Activated naive CD4-positive, alpha-beta T cell treated with anti-CD3 and anti-CD28 coated beads for 36 hours (primary cell): ENCODE data around the gene CYP2W1. TPM values are rescaled to one million over a fixed set of nuclear protein-coding genes. Genes with fewer than 3 reads are reported as not detected.

ENCODE experiments used
- CTCF ChIA-PET: fragments of 350-600 bp; sonication (Branson Sonifier 250); formaldehyde crosslinking; loops from one replicate; lab custom pipeline; 2021; ENCODE audit warnings: antibody characterized with exemption; lab: Charles Lee
- DNase-seq: peaks from one replicate; pipeline ENCODE4 v3.0.0-alpha.2; 2020
- H3K27ac Mint-ChIP-seq: one replicate; pipeline ENCODE4 v1.8.0; 2021; ENCODE audit warnings: mild to moderate bottlenecking, mixed read lengths
- H3K27me3 Mint-ChIP-seq: one replicate; pipeline ENCODE4 v1.8.0; 2021; ENCODE audit warnings: low read depth, mixed read lengths
- H3K36me3 Mint-ChIP-seq: one replicate; pipeline ENCODE4 v1.8.0; 2021; ENCODE audit warnings: low read depth, mixed read lengths
- H3K4me1 Mint-ChIP-seq: one replicate; pipeline ENCODE4 v1.8.0; 2021; ENCODE audit warnings: low read depth, mixed read lengths
- H3K4me3 Mint-ChIP-seq: one replicate; pipeline ENCODE4 v1.8.0; 2021; ENCODE audit warnings: mild to moderate bottlenecking, moderate library complexity, mixed read lengths
- H3K9me3 Mint-ChIP-seq: one replicate; pipeline ENCODE4 v1.8.0; 2021; ENCODE audit warnings: mixed read lengths
- intact Hi-C: fragments of 100-400 bp; cut with micrococcal nuclease; formaldehyde crosslinking; loops from one replicate; pipeline ENCODE4 v1.15.1; 2023
- total RNA-seq, 2 experiments: library from RNA; stranded (reverse); gene quantifications; one replicate each; pipeline ENCODE4 v1.2.3, GENCODE V29; 2021

The CYP2W1 gene
- total RNA-seq, 2 experiments from 2014 or later: not detected

DNA sequence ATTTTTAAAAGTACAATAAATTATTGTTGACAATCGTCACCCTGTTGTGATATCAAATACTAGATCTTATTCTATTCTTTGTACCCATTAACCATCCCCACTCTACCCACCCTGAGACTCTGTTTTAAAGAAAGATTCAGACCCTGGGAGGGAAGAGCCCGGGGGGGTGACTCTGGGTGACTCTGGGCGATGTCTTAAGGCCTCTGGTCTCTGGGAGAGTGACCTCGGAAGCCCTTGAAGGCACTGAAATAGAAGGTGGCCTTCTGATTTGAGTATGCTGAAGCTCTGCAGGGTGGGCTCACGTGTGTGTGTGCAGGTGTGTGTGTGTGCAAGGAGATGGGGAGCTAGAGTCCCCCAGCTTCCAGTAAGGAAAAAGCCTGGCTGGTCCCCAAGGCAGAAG lies 38.2 kb upstream of the CYP2W1 start:
- no peaks in the 10 kb centered on the region for H3K27me3 Mint-ChIP-seq
- intact Hi-C loops: no loop called here
- peaks cover 24% of the 10 kb centered on the region for H3K4me1 Mint-ChIP-seq
- no peak overlapping the region for H3K4me3 Mint-ChIP-seq
- CTCF ChIA-PET: interaction anchor here (0.7 to 1.6 kb wide), 2 partner anchors 9 to 240 kb away, joined by 3 to 4 read pairs; partner anchors contain the start of gene ADAP1
- no peaks in the 10 kb centered on the region for H3K36me3 Mint-ChIP-seq
- no peak overlapping the region for H3K27ac Mint-ChIP-seq
- DNase-seq: no peak
- H3K9me3 Mint-ChIP-seq: peaks cover 9% of the 10 kb centered on the region

DNA sequence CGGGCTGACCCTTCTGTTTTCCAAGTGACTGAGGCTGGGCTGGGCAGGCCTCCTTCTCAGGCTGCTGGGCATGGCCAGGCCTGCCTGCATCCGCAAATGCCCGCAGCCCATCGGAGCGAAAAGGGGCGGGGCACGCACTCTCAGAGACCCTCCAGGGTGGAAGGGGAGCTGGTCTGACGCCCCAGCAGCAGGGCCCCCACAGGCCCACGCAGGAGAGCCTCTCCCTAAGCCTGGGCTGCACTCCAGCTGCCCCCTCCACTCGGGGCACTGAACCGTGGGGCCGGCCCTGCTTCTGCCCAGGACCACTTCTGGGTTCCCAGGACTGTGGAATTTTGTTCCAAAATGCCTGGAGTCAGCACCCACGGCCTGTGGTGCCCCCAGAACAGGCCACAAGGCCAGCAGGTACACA lies 37.8 kb upstream of the CYP2W1 start:
- CTCF ChIA-PET: interaction anchor here (1.6 kb wide), 1 partner anchor 9 kb away, joined by 4 read pairs; the partner anchor contains the start of gene ADAP1
- H3K27ac Mint-ChIP-seq: no peak overlapping the region

DNA sequence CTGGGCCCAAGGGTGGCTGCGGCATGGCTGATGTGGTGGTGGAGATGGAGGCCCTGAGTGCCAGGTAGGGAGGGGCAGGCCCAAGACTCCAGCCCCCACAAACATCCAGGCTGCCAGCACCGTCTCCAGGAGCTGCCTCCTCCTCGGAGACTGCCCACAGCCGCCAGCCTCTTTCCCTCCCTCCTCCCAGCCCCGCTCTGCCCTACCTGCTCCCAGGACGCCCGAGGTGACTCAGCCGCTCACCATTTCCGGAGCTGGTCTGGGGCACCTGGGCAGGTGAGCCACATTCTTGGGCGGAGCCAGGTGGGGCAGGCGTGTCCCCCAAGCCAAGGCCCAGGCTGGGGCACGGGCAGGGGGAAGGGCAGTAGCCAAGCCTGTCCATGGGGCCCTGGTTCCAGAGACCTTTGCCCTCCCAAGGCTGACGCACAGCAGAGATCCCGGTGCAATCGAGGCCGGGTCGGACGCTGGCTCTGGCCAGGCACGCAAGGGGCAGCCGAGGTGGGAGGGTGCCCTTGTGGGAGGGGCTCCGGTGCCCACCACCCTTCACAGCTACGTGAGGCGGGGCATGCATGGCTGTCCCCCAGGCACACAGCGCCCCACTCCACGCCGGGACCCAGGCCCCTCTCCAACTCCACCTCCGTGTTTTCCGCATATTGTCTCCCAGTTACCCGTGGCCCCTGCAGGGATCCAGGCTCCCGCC lies 37.3 kb upstream of the CYP2W1 start:
- no peak overlapping the region for H3K27ac Mint-ChIP-seq
- no peaks in the 10 kb centered on the region for H3K36me3 Mint-ChIP-seq
- peaks cover 14% of the 10 kb centered on the region for H3K4me1 Mint-ChIP-seq
- no peak overlapping the region for H3K4me3 Mint-ChIP-seq
- DNase-seq: no peak
- H3K9me3 Mint-ChIP-seq: peaks cover under 1% of the 10 kb centered on the region
- intact Hi-C loops: no loop called here
- CTCF ChIA-PET: interaction anchor here (1.6 kb wide), 1 partner anchor 8 kb away, joined by 4 read pairs; the partner anchor contains the start of gene ADAP1
- H3K27me3 Mint-ChIP-seq: no peaks in the 10 kb centered on the region

More for the DNA sequence above, 37.8 kb upstream of the CYP2W1 start:
- no peaks in the 10 kb centered on the region for H3K27me3 Mint-ChIP-seq
- intact Hi-C loops: no loop called here
- DNase-seq: no peak
- H3K9me3 Mint-ChIP-seq: peaks cover 5% of the 10 kb centered on the region
- peaks cover 20% of the 10 kb centered on the region for H3K4me1 Mint-ChIP-seq
- H3K4me3 Mint-ChIP-seq: no peak overlapping the region
- no peaks in the 10 kb centered on the region for H3K36me3 Mint-ChIP-seq

DNA sequence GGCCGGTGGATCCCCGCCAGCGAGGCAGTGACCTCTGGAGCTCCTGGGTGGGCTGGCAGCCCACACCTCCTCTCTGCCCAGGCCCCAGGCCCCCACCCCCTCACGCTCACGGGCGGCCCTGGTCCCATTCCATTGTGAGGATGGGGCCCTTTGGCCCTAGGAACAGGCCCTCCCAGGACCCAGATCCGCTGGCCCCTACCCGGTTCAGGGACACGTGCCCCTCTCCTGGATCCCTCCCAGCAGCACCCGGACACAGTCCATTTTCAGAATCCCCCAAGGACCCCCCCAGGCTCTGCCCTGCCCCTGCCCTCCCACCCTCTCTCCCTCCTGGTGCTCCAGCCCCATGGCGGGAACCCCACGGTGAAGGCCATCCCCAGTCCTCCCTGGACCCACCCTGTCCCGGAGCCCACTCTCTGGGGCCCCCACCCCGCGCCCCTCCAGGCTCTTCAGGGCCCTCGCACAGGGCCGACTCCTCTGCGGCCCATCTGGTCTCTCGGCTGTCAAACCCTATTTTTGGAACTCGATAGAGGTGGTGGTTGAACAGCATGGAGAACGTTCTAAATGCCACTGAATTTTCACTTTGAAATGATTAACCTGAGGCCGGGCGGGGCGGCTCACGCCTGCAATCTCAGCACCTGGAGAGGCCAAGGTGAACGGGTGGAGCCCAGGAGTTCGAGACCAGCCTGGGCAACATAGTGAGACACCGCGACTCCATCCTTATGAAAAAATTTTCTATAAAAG lies 36.6 kb upstream of the CYP2W1 start:
- CTCF ChIA-PET: interaction anchor here (0.6 kb wide), 1 partner anchor 34 kb away, joined by 3 read pairs; no protein-coding TSS in a partner anchor
- H3K4me3 Mint-ChIP-seq: no peak overlapping the region
- H3K9me3 Mint-ChIP-seq: no peaks in the 10 kb centered on the region
- intact Hi-C loops: no loop called here
- DNase-seq: no peak
- H3K27me3 Mint-ChIP-seq: no peaks in the 10 kb centered on the region
- H3K36me3 Mint-ChIP-seq: no peaks in the 10 kb centered on the region
- no peak overlapping the region for H3K27ac Mint-ChIP-seq
- H3K4me1 Mint-ChIP-seq: peaks cover 7% of the 10 kb centered on the region

DNA sequence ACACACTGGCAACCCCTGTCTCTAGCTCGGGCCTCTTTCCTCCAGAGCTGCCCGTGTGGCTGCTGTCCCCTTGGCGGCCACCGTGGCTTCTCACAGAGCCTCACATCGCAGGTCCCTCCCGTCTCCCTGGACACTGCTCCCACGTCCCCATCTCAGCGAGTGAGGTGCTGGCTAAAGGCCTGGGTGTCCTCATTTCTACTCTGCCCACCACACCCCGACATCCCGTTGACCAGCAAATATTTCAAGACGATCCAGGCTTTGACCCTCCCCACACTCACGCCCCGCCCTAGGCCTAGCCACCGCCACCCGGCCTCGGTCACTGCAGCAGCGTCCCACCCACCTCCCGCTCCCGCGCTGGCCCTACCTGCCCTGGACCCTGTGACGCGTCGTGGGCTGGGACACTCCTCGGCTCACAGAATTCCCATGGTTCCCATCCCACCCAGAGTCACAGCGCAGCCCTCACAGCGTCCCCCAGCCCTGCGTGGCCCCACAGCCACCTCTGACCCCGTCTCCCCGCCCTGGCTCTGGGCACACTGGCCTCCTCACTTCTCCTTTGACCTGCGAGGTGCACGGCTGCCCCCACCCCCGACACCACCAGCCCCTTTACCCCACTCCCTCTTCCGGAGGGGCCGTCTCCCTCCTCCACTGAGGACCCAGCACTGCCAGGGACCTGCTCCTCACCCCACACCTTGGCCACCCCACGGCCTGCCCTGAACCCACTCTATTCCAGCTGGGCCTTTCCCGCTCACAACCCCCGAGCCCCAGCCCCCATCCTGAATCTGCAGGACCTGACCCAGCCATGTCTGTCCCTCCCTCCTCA lies 35.4 kb upstream of the CYP2W1 start:
- H3K27ac Mint-ChIP-seq: no peak overlapping the region
- no peaks in the 10 kb centered on the region for H3K36me3 Mint-ChIP-seq
- no peaks in the 10 kb centered on the region for H3K4me1 Mint-ChIP-seq
- CTCF ChIA-PET: interaction anchor here (0.6 kb wide), 1 partner anchor 35 kb away, joined by 3 read pairs; no protein-coding TSS in a partner anchor
- DNase-seq: no peak
- intact Hi-C loops: no loop called here
- H3K9me3 Mint-ChIP-seq: no peaks in the 10 kb centered on the region
- no peaks in the 10 kb centered on the region for H3K27me3 Mint-ChIP-seq
- no peak overlapping the region for H3K4me3 Mint-ChIP-seq

DNA sequence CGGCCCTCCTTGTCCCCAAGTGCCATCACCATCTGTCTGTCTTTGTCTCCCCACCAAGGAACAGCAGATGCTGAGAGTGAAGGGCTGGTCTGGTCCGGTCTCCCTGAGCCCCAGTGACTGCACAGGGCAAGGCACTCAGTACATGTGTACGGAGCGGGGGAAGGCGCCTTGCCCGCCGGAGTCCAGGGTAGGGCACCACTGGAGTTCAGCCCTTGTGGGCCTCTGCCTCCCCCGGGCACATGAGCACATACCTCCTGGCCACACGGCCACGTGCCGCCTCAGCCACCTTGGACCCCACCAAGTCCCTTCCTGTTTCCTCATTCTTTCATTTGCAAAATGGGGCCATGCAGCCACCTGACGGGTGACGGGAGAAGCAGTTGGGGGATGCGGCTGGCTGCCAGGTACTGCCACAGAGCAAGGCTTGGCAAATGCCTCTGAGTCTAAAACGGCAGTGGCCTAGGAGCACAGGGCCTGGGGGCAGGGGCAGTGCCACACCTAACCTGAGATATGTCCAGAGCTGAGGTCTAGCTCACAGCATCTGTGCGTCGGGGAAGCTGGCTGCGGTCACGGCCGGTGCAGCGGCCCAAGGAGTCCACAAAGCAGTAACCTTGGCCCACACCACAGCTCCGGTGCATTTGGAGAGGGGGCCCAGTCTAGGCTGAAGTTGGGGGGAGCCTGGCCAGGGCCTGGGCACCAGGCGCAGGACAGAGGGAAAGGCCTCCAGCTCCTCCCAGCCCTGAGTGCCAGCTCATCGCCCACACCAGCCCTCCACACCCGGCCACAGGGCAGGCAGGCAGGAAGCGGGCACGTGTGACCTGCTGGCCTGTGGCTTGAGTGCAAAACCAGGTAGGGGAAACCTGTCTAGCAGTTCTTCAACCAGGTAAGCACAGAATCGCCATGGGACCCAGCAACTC lies 33.7 kb upstream of the CYP2W1 start:
- H3K27ac Mint-ChIP-seq: no peak overlapping the region
- CTCF ChIA-PET: no interaction called here
- H3K9me3 Mint-ChIP-seq: no peaks in the 10 kb centered on the region
- H3K36me3 Mint-ChIP-seq: no peaks in the 10 kb centered on the region
- H3K4me3 Mint-ChIP-seq: no peak overlapping the region
- no peak for DNase-seq
- intact Hi-C loops: no loop called here
- no peaks in the 10 kb centered on the region for H3K27me3 Mint-ChIP-seq
- no peaks in the 10 kb centered on the region for H3K4me1 Mint-ChIP-seq

DNA sequence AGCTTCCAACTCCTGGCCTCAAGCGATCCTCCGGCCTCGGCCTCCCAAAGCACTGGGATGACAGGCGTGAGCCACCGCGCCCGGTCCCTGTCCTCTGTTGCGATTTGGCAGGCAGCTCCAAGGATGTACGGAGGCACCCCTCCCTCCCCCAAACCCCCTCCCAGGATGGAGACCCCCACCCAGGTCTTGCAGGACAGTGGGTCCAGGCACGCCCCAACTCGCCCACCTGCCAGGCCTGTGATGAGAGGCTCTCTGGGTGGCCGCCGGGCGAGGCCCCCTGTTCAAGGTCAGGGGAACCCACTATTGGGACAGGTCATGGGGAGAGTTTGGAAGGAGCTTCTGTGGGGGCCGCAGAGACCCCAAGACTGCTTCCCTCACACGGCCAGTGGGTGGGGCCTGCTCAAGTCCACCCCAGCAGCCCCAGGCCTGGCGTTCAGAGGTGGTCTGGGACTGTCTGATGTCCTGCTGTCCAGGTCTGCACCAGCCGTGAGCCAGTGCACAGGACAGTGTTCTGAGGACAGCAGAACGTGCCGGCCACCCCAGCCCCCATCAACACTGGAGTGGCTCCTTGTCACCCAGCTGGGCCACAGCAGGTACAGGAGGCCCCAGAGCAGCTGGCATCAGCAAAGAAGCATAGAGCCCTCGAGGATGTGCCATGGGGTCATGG lies 31.0 kb upstream of the CYP2W1 start:
- Mint-ChIP-seq H3K27me3 (peaks cover 7% of the 10 kb centered on the region), H3K27ac (no peak overlapping the region), H3K4me1 (no peaks in the 10 kb centered on the region), H3K36me3 (no peaks in the 10 kb centered on the region), H3K9me3 (no peaks in the 10 kb centered on the region), H3K4me3 (peak overlapping the region; percentile 52)
- CTCF ChIA-PET: interaction anchor here (0.6 to 1.6 kb wide), 3 partner anchors 11 to 43 kb away, joined by 3 to 7 read pairs (median 3); no protein-coding TSS in a partner anchor
- no peak for DNase-seq
- intact Hi-C loops: no loop called here

DNA sequence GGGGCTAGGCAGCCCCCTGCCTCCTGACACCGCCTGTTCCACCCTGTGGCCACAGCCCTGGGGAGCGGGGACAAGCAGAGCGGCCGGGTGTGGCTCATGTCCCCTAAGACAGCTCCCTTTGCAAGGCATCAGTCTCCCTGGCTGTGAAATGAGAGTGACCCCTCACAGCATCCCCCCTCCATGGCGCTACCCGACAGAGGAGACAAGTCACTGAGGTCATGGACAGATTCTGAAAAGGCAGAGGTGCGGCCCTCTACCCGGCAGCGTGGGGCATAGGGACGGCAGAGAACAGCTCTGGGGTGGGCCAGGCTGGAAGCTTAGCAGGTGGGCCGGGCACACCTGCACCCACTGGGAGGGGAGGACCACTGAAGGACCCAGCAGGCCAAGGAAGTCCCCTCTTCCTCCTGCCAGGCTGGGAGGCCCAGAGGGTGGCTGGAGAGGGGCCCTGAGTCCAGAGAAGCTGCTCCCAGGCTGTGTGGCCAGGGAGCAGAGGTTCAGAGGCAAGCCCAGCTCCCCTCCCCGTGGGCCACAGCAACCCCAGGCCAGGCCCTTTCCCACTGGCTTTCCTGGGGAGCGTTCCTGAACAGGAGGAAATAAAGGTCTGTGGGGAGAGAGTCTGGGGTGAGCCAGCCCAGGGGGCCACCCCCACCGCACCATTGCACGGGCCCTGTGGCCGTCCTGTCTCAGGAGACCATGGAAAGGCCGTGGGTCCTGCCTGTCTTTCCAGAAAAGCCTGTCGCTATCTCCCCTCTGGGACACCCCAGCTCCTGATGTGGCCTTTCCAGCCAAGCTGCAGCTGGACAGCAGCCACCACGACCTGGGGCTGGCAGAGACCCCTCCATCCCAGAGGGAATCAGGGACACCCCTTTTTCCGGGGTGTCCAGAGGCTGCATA lies 30.2 kb upstream of the CYP2W1 start:
- DNase-seq: no peak
- no peaks in the 10 kb centered on the region for H3K9me3 Mint-ChIP-seq
- no peaks in the 10 kb centered on the region for H3K36me3 Mint-ChIP-seq
- peaks cover 7% of the 10 kb centered on the region for H3K27me3 Mint-ChIP-seq
- H3K4me1 Mint-ChIP-seq: no peaks in the 10 kb centered on the region
- no peak overlapping the region for H3K27ac Mint-ChIP-seq
- CTCF ChIA-PET: interaction anchor here (0.7 to 1.6 kb wide), 3 partner anchors 14 to 44 kb away, joined by 3 to 7 read pairs (median 3); no protein-coding TSS in a partner anchor
- intact Hi-C loops: no loop called here
- peak overlapping the region; percentile 52 for H3K4me3 Mint-ChIP-seq

DNA sequence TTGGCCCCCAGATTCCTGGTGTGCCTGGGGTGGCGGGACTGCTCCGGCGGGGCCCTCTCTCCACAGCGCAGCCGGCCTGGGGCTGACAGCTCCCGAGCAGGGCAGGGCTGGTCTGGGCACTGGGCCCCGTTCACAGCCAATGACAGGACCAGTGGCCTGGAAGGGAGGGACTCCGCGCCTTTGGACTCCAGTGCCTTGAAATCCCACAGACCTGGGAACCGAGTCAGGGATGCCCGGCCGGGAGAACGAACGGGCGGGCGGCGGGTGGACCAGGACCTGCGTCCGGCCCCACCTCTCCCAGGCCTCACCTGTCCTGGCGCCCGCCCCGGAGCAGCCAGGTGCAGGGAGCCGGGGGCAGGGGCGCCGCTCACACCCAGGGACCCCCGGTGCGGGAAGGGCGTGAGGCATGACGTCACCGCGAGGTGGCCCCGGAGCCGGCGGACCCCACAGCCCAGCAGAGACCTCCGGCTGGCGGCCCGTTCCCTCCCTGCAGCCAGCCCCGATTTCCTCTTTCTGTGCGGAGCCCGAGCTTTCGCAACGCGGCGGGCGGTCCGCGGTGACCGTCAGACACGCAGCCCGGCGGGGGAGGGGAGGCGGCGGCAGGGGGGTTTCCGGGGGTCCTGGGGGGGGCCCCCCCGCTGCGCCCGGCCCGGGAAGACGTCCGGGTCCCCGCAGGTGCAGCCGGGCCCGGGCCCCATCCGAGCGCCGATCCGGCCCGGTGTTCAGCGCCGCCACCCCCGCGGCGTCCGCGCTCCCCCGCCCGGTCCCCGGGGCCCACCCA lies 29.2 kb upstream of the CYP2W1 start:
- no peak for DNase-seq
- Mint-ChIP-seq H3K27me3 (peaks cover 7% of the 10 kb centered on the region), H3K36me3 (no peaks in the 10 kb centered on the region), H3K4me3 (peak overlapping the region; percentile 49), H3K27ac (no peak overlapping the region), H3K4me1 (no peaks in the 10 kb centered on the region), H3K9me3 (no peaks in the 10 kb centered on the region)
- CTCF ChIA-PET: interaction anchor here (0.6 to 1.6 kb wide), 5 partner anchors 9 to 90 kb away, joined by 3 to 7 read pairs (median 4); no protein-coding TSS in a partner anchor
- intact Hi-C loops: loop anchor here (1.0 kb wide), 2 partner anchors 45 to 167 kb away; no protein-coding TSS in a partner anchor
